Activated naive CD4-positive, alpha-beta T cell treated with anti-CD3 and anti-CD28 coated beads, Interleukin-2, amount 10 ng/mL, durations not matched to agents 7 days and 5 days (primary cell): ENCODE results near the gene CRKL.
A peak's percentile ranks its signal among the peaks of the same experiment; 100 is the strongest.

ENCODE experiments used
- CTCF ChIA-PET: fragments of 350-600 bp; sonication (Branson Sonifier 250); formaldehyde crosslinking; loops from one replicate; lab custom pipeline; 2021; ENCODE audit warnings: antibody characterized with exemption; lab: Charles Lee
- DNase-seq: peaks from one replicate; pipeline ENCODE4 v3.0.0-alpha.2; 2020
- H3K27ac Mint-ChIP-seq: one replicate; pipeline ENCODE4 v1.8.0; 2021; ENCODE audit warnings: mild to moderate bottlenecking, moderate library complexity, mixed read lengths
- H3K27me3 Mint-ChIP-seq: one replicate; pipeline ENCODE4 v1.8.0; 2021; ENCODE audit warnings: mild to moderate bottlenecking, mixed read lengths
- H3K36me3 Mint-ChIP-seq: one replicate; pipeline ENCODE4 v1.8.0; 2021; ENCODE audit warnings: mixed read lengths
- H3K4me1 Mint-ChIP-seq: one replicate; pipeline ENCODE4 v1.8.0; 2021; ENCODE audit warnings: mixed read lengths
- H3K4me3 Mint-ChIP-seq: one replicate; pipeline ENCODE4 v1.8.0; 2021; ENCODE audit warnings: mild to moderate bottlenecking, moderate library complexity, mixed read lengths
- H3K9me3 Mint-ChIP-seq: one replicate; pipeline ENCODE4 v1.8.0; 2021; ENCODE audit warnings: mixed read lengths

The CRKL gene

GRCh38 chr22:20979243-20979809, 62.1 kb downstream of the CRKL start:
- Mint-ChIP-seq H3K27me3 (peaks cover 14% of the 10 kb centered on the region), H3K36me3 (peaks cover 9% of the 10 kb centered on the region), H3K27ac (peak overlapping the region; percentile 24), H3K4me1 (peaks cover 37% of the 10 kb centered on the region), H3K4me3 (peak overlapping the region; percentile 51), H3K9me3 (peaks cover 12% of the 10 kb centered on the region)
- CTCF ChIA-PET: no interaction called here
- DNase-seq: peak; percentile 80

DNA sequence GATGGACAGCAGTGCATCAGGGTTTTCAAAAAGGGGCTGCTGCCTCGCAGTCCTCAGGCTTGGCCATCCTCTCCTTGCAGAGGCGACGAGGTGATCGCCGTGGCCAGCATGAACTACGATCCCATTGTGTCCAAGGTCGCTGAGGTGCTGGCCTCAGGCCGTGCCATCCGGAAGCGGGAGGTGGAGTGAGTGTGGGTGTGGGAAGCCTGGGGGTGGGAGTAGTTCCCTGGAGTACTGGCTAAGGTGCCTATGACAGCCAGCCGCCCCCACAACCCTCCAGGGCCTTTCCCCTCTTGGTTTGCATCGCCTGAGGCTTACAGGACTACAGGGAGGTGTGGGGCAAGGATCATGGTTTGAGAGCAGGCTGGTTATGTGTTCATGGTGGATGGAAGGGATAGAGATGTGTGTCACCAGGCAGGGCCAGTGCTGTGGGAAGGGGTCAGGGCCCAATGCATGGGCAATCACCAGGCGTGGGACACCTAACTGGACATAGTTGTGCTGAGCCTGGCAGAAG, 62.8 kb downstream of the CRKL start:
- Mint-ChIP-seq H3K27ac (no peak overlapping the region), H3K4me3 (peak overlapping the region; percentile 13)

DNA sequence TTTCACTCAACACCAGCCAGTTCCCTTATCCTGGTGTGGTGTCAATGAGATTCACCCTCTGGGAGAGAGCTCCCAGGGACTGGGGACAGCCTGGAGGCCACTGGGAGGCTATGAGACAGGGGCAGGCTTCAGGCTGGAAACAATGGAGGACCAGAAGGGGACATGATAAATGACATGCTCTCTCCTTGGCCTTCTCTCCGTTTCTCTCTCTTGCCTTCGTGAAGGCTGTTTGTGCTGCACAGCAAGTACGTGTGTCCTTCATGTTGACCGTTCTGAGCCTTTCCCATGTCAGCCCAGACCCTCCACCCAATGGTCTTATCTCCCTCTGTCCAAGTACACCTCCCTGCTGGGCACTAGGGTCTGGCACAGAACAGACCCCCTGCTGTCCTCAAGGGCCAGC, 63.3 kb downstream of the CRKL start:
- CTCF ChIA-PET: no interaction called here
- DNase-seq: no peak

More for the DNA sequence above, 62.8 kb downstream of the CRKL start:
- no peak for DNase-seq
- peaks cover 12% of the 10 kb centered on the region for H3K9me3 Mint-ChIP-seq
- H3K27me3 Mint-ChIP-seq: peaks cover 14% of the 10 kb centered on the region
- peaks cover 37% of the 10 kb centered on the region for H3K4me1 Mint-ChIP-seq
- H3K36me3 Mint-ChIP-seq: peaks cover 11% of the 10 kb centered on the region
- CTCF ChIA-PET: no interaction called here

GRCh38 chr22:20980938-20981722, 63.9 kb downstream of the CRKL start:
- Mint-ChIP-seq H3K9me3 (peaks cover 12% of the 10 kb centered on the region), H3K4me1 (peaks cover 37% of the 10 kb centered on the region), H3K4me3 (peak overlapping the region; percentile 85), H3K36me3 (peaks cover 11% of the 10 kb centered on the region), H3K27me3 (peaks cover 7% of the 10 kb centered on the region), H3K27ac (peak overlapping the region; percentile 89)
- DNase-seq: no peak
- CTCF ChIA-PET: interaction anchor here (1.5 to 1.8 kb wide), 4 partner anchors 18 to 95 kb away, joined by 3 to 8 read pairs (median 4); partner anchors contain the start of gene LRRC74B

More for the DNA sequence above, 63.3 kb downstream of the CRKL start:
- Mint-ChIP-seq H3K4me1 (peaks cover 37% of the 10 kb centered on the region), H3K36me3 (peaks cover 11% of the 10 kb centered on the region), H3K4me3 (peak overlapping the region; percentile 13), H3K9me3 (peaks cover 12% of the 10 kb centered on the region), H3K27me3 (peaks cover 13% of the 10 kb centered on the region), H3K27ac (no peak overlapping the region)

- peak within 1 kb of the TSS; percentile 85 for H3K4me3 Mint-ChIP-seq
- H3K4me1 Mint-ChIP-seq: peaks cover 37% of the 10 kb centered on the region
- H3K27me3 Mint-ChIP-seq: peaks cover 6% of the 10 kb centered on the region
- DNase-seq: peak; percentile 82
- CTCF ChIA-PET: interaction anchor here (1.0 to 1.8 kb wide), 5 partner anchors 18 to 96 kb away, joined by 3 to 8 read pairs (median 4); partner anchors contain the start of gene LRRC74B
- H3K36me3 Mint-ChIP-seq: peaks cover 14% of the 10 kb centered on the region
- peaks cover 12% of the 10 kb centered on the region for H3K9me3 Mint-ChIP-seq
- H3K27ac Mint-ChIP-seq: peak within 1 kb of the TSS; percentile 89
Observed at GRCh38 chr22:20981787-20982562, 64.8 kb downstream of the CRKL start, which contains the start of gene LZTR1. TSS of gene LZTR1 (plus strand) at chr22:20982297. CDS start at chr22:20982372, 75 bp downstream.

GRCh38 chr22:20982563-20982882, 65.3 kb downstream of the CRKL start:
- Mint-ChIP-seq H3K4me1 (peaks cover 37% of the 10 kb centered on the region), H3K27me3 (peaks cover 2% of the 10 kb centered on the region), H3K9me3 (peaks cover 12% of the 10 kb centered on the region), H3K4me3 (peak overlapping the region; percentile 85), H3K36me3 (peaks cover 14% of the 10 kb centered on the region), H3K27ac (peak overlapping the region; percentile 80)
- CTCF ChIA-PET: interaction anchor here (1.0 to 1.8 kb wide), 5 partner anchors 18 to 97 kb away, joined by 3 to 8 read pairs (median 4); partner anchors contain the start of gene LRRC74B
- DNase-seq: peak; percentile 39

DNA sequence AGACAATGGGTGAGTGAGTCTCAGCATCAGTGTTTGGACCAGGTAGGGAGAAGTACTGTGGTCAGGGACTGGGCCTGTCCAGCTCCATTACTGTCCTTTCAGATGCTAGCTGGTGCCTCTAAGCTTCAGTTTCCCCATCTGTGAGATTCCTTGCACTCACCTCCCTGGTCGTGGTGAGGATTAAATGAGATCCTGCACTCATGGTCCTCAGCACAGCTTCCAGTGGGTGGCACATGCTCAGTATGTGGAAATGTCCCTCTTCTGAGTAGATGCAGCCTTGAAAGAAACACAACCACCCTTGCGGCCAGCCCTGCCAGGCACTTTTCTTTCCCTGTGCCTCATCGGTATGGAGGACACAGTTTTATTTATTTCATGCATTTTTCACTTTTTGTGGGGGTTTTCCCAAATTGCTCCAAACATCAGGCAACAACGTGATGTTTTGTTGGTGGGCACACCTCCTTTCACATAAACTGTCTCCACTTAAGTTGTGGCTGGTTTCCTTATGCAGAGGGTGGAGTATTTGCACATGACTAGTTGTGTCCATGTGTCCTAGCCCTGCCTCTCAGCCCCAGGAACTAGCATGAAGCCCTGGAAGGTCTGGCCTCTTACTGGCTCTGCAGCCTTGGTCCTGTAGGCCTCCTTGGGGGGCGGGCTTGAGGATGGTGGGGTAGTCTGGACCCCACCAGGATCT, 66.0 kb downstream of the CRKL start:
- peak overlapping the region; percentile 85 for H3K4me3 Mint-ChIP-seq
- H3K27me3 Mint-ChIP-seq: no peaks in the 10 kb centered on the region
- peaks cover 14% of the 10 kb centered on the region for H3K36me3 Mint-ChIP-seq
- CTCF ChIA-PET: no interaction called here
- peaks cover 9% of the 10 kb centered on the region for H3K9me3 Mint-ChIP-seq
- no peak for DNase-seq
- peaks cover 37% of the 10 kb centered on the region for H3K4me1 Mint-ChIP-seq
- peak overlapping the region; percentile 80 for H3K27ac Mint-ChIP-seq

DNA sequence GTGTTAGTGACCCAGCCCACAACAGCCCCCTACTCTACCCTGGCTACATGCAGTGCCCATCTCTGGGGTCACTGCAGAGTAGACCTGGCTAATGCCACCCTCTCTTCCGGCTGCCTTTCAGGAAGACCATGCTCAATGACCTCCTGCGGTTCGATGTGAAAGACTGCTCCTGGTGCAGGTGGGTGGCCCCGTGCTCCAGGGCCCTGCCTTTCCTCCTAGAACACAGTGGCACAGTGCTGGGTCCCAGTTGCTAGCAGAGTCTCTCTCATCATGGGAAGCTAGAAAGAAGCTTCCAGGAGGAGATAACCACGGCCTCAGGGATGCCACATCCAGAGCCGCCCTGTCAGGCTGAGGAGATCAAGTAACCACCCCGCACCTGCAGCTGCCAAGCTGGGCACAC, 68.5 kb downstream of the CRKL start:
- no peak for DNase-seq
- Mint-ChIP-seq H3K4me1 (peaks cover 27% of the 10 kb centered on the region), H3K9me3 (no peaks in the 10 kb centered on the region), H3K27me3 (no peaks in the 10 kb centered on the region), H3K36me3 (peaks cover 18% of the 10 kb centered on the region), H3K4me3 (no peak overlapping the region), H3K27ac (no peak overlapping the region)
- CTCF ChIA-PET: interaction anchor here (1.7 kb wide), 1 partner anchor 15 kb away, joined by 4 read pairs; no protein-coding TSS in a partner anchor

GRCh38 chr22:20986365-20986764, 69.2 kb downstream of the CRKL start:
- Mint-ChIP-seq H3K4me3 (no peak overlapping the region), H3K27me3 (no peaks in the 10 kb centered on the region), H3K4me1 (peaks cover 21% of the 10 kb centered on the region), H3K36me3 (peaks cover 18% of the 10 kb centered on the region), H3K27ac (no peak overlapping the region), H3K9me3 (no peaks in the 10 kb centered on the region)
- CTCF ChIA-PET: interaction anchor here (1.7 kb wide), 1 partner anchor 15 kb away, joined by 4 read pairs; no protein-coding TSS in a partner anchor
- DNase-seq: no peak

GRCh38 chr22:20987375-20987774, 70.2 kb downstream of the CRKL start:
- DNase-seq: no peak
- H3K9me3 Mint-ChIP-seq: no peaks in the 10 kb centered on the region
- no peaks in the 10 kb centered on the region for H3K27me3 Mint-ChIP-seq
- peaks cover 18% of the 10 kb centered on the region for H3K36me3 Mint-ChIP-seq
- CTCF ChIA-PET: interaction anchor here (1.7 kb wide), 1 partner anchor 14 kb away, joined by 4 read pairs; no protein-coding TSS in a partner anchor
- H3K4me3 Mint-ChIP-seq: no peak overlapping the region
- H3K27ac Mint-ChIP-seq: no peak overlapping the region
- peaks cover 18% of the 10 kb centered on the region for H3K4me1 Mint-ChIP-seq

GRCh38 chr22:20988573-20989322, 71.5 kb downstream of the CRKL start:
- Mint-ChIP-seq H3K4me1 (peaks cover 7% of the 10 kb centered on the region), H3K9me3 (no peaks in the 10 kb centered on the region), H3K36me3 (peaks cover 18% of the 10 kb centered on the region), H3K4me3 (no peak overlapping the region), H3K27ac (no peak overlapping the region), H3K27me3 (no peaks in the 10 kb centered on the region)
- DNase-seq: no peak
- CTCF ChIA-PET: no interaction called here

DNA sequence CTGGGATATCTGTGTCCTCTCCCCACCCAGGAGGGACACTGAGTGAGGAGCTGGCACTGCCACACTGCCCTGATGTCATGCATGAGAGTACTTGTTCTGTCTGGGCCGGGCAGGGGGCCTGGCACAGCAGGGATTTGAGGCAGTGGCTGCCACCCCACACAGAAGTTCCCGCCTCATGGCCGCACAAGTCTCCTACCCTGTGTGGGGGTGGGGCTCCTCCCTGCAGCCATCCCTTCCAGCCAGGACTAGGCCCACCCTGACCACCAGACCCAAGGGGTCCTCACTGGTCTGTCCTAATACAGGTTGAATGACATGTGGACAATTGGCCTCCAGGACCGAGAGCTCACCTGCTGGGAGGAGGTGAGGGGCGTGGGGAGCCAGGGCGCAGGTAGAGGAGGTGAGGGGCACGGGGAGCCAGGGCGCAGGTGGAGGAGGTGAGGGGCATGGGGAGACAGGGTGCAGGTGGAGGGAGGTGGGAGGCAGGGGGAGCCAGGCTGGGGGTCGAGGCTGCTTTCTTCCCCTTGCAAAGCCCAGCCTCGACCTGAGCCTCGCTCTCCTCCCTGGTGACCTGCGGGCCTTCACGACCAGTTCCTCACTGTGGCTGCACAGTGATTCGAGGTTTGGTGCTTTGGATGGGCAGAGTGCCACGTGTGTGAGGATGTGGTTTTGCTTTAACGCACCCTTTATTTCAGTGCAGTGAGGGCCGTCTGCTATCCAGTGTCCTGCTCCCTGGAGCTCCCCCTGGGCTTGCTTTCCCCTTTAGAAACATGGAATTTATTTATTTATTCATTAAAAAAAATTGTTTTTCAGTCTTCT, 72.3 kb downstream of the CRKL start:
- DNase-seq: no peak
- H3K4me3 Mint-ChIP-seq: no peak overlapping the region
- no peak overlapping the region for H3K27ac Mint-ChIP-seq
- H3K36me3 Mint-ChIP-seq: peaks cover 10% of the 10 kb centered on the region
- H3K9me3 Mint-ChIP-seq: no peaks in the 10 kb centered on the region
- CTCF ChIA-PET: no interaction called here
- no peaks in the 10 kb centered on the region for H3K27me3 Mint-ChIP-seq
- H3K4me1 Mint-ChIP-seq: peaks cover 2% of the 10 kb centered on the region
